Measurements from ENCODE around the gene PDZRN3. TPM values are rescaled to one million over a fixed set of nuclear protein-coding genes. Genes with fewer than 3 reads are reported as not detected.

Gene PDZRN3
- total RNA-seq, 6 donors from 2014 or later: 7.0 to 50.3 (median 18.4) TPM

DNA sequence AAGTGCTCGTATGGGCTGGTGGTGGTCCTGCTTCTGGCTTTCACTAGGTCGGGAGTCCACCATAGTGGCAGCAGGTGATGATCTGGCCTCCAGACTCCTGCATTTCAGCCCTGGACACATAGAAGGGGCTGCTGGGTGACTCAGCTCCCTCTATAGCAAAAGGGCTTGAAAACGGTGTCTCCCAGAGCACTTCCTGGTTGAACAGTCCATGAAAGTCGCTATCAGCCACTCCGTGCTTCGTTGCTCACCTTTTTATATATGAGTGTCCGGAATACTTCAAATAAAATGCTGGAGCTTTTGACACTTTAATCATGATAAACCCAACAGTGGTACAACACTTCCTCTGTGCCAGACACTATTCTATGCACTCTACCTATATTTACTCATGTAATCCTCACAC lies 213.2 kb downstream of the PDZRN3 start:
- WGBS, 2 donors: 81 to 86% methylated on average over 7 of the region's 7 CpGs
- no peak for DNase-seq
- no peaks in the 10 kb centered on the region for H3K27me3 ChIP-seq
- H3K36me3 ChIP-seq: no peaks in the 10 kb centered on the region
- no peaks in the 10 kb centered on the region for H3K9me3 ChIP-seq
- H3K27ac ChIP-seq: no peak overlapping the region
- TF ChIP-seq, protein P1, sequence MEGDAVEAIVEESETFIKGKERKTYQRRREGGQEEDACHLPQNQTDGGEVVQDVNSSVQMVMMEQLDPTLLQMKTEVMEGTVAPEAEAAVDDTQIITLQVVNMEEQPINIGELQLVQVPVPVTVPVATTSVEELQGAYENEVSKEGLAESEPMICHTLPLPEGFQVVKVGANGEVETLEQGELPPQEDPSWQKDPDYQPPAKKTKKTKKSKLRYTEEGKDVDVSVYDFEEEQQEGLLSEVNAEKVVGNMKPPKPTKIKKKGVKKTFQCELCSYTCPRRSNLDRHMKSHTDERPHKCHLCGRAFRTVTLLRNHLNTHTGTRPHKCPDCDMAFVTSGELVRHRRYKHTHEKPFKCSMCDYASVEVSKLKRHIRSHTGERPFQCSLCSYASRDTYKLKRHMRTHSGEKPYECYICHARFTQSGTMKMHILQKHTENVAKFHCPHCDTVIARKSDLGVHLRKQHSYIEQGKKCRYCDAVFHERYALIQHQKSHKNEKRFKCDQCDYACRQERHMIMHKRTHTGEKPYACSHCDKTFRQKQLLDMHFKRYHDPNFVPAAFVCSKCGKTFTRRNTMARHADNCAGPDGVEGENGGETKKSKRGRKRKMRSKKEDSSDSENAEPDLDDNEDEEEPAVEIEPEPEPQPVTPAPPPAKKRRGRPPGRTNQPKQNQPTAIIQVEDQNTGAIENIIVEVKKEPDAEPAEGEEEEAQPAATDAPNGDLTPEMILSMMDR (IDR thresholded peaks at IDR 0.05): no peak
- TF ChIP-seq POLR2AphosphoS5 (IDR thresholded peaks at IDR 0.05): no peak
- no peak overlapping the region for H3K4me3 ChIP-seq
- H3K4me1 ChIP-seq: no peaks in the 10 kb centered on the region
- ATAC-seq (ENCODE audit: low FRiP score in 2 of 2): no peak

DNA sequence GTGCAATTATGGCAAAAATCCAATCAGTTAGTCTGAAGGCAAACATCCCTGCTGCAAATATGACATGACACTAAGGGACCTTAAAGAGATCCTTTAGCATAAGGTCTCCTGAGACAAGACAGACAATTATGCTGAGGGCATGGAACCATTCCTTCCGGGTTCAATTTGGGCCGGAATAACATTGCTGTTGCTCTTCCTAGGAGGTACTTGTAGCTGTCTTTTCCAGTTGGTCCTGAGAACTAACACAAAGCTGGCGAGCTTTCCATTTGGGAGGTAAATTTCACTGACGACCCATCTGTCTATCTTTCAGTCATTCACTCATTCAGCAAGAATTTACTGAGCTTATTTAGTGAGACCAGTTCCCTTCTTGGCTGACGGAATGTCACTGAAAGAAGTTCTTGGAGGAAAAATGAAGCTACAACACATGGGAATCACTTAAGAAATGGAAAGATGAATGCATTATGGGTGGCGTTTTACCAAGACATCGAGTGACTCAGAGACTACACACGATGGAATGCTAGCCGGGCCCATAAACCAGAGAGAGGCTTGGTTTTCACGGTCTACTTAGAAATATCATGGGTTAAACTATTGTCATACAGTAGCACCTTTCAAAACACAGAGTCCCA lies 215.5 kb downstream of the PDZRN3 start:
- DNase-seq (no peak), ATAC-seq (ENCODE audit: low FRiP score in 2 of 2) (peak in 1 of 2 donors; percentile 62)
- H3K4me1 ChIP-seq: no peaks in the 10 kb centered on the region
- H3K4me3 ChIP-seq: no peak overlapping the region
- 75 to 83% methylated on average over 10 of the region's 10 CpGs for WGBS, 2 donors
- no peaks in the 10 kb centered on the region for H3K27me3 ChIP-seq
- TF ChIP-seq EP300 (IDR thresholded peaks at IDR 0.05): no peak
- no peak for TF ChIP-seq POLR2A (IDR thresholded peaks at IDR 0.05)
- TF ChIP-seq POLR2AphosphoS5 (IDR thresholded peaks at IDR 0.05): no peak
- H3K9me3 ChIP-seq: no peaks in the 10 kb centered on the region
- H3K27ac ChIP-seq: no peak overlapping the region
- no peaks in the 10 kb centered on the region for H3K36me3 ChIP-seq

DNA sequence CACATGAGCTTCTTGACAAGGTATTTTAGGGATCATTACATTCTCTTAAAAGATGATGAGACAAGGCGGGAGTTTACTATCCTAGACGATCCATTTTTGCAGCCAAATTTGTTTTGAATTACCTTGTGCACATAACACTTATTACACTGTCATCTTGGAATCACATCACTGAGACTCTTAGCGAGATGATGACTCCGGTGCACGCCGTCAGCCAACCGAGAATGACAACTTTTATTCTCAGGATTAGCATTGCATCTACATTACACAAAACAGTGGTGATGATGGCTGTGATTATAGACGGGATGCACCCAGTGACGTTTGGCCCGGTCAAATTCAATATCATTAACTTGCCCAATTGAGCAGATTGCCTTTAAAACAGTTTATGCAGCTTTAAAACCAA lies 216.1 kb downstream of the PDZRN3 start:
- 89 to 90% methylated on average over 10 of the region's 10 CpGs for WGBS, 2 donors
- DNase-seq: no peak
- TF ChIP-seq POLR2AphosphoS5 (IDR thresholded peaks at IDR 0.05): no peak
- no peak for TF ChIP-seq EP300 (IDR thresholded peaks at IDR 0.05)
- no peak for TF ChIP-seq POLR2A (IDR thresholded peaks at IDR 0.05)
- TF ChIP-seq, protein P1 (IDR thresholded peaks at IDR 0.05): no peak
- no peaks in the 10 kb centered on the region for H3K36me3 ChIP-seq
- no peaks in the 10 kb centered on the region for H3K27me3 ChIP-seq
- H3K9me3 ChIP-seq: no peaks in the 10 kb centered on the region
- H3K27ac ChIP-seq: no peak overlapping the region
- H3K4me3 ChIP-seq: no peak overlapping the region
- no peaks in the 10 kb centered on the region for H3K4me1 ChIP-seq
- ATAC-seq (ENCODE audit: low FRiP score in 2 of 2): no peak

DNA sequence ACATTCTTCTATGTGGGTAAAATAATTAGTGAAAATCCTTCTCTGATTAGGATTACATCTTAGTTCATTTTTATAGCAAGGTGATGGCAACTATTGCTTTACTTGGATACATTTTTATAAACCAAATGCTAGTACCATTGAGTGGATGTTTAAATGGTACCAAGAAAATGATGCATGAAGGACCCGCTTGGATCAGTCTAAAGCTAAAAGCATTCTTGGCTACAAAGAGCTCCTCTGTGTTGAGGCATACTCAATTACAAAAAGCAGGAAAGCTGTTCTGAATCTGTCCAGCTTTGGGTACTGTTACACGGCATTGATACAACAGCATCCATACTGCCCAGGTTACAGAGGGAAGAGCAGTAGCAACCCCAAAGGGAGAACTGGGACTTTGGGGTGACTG lies 217.2 kb downstream of the PDZRN3 start:
- Histone ChIP-seq H3K36me3 (no peaks in the 10 kb centered on the region), H3K4me3 (no peak overlapping the region), H3K27ac (no peak overlapping the region), H3K27me3 (no peaks in the 10 kb centered on the region), H3K4me1 (peaks cover 0 to 4% (median 0%) of the 10 kb centered on the region in 4 donors), H3K9me3 (no peaks in the 10 kb centered on the region)
- WGBS, 2 donors: 88% methylated on average over 2 of the region's 2 CpGs
- TF ChIP-seq, protein P1 (IDR thresholded peaks at IDR 0.05): no peak
- TF ChIP-seq POLR2AphosphoS5 (IDR thresholded peaks at IDR 0.05) (no peak), EP300 (IDR thresholded peaks at IDR 0.05) (no peak), POLR2A (IDR thresholded peaks at IDR 0.05) (no peak)
- ATAC-seq (ENCODE audit: low FRiP score in 2 of 2) (no peak), DNase-seq (no peak)

DNA sequence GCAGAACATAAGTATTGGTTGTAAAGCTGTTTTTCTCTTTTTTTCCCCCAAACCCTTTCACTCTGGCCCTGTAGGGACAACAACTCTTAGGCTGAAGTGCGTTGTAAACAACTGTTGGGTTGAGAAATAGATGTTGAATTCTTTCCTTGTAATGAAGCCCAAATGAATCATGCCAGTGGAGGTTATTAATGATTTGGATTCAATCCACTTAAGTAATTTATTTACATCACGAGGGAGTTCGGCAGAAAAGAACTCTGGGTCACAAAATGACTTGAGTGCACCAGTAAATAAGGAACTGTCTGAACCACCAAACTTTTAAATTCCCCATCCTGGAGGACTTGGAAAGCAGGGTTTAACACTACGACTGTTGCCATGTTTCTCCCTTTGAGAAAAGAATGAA lies 218.9 kb downstream of the PDZRN3 start:
- WGBS, 2 donors: 57 to 60% methylated on average over 4 of the region's 4 CpGs
- TF ChIP-seq EP300 (IDR thresholded peaks at IDR 0.05): no peak
- TF ChIP-seq, protein P1 (IDR thresholded peaks at IDR 0.05): no peak
- TF ChIP-seq POLR2AphosphoS5 (IDR thresholded peaks at IDR 0.05): no peak
- TF ChIP-seq POLR2A (IDR thresholded peaks at IDR 0.05): no peak
- ATAC-seq (ENCODE audit: low FRiP score in 2 of 2): no peak

More for the DNA sequence above, 218.9 kb downstream of the PDZRN3 start:
- peak overlapping the region in 1 of 4 donors; percentile 7 for H3K4me3 ChIP-seq
- peak overlapping the region in 2 of 4 donors; percentile 36 to 51 for H3K27ac ChIP-seq
- no peaks in the 10 kb centered on the region for H3K36me3 ChIP-seq
- DNase-seq: no peak
- no peaks in the 10 kb centered on the region for H3K27me3 ChIP-seq
- no peaks in the 10 kb centered on the region for H3K9me3 ChIP-seq
- peaks cover 0 to 4% (median 0%) of the 10 kb centered on the region in 4 donors for H3K4me1 ChIP-seq
